ENCODE data around the gene SLC11A2. TPM values are rescaled to one million over a fixed set of nuclear protein-coding genes. Genes with fewer than 3 reads are reported as not detected.

Gene SLC11A2
- total and polyA plus RNA-seq, 2 donors (not counting 1 experiment from before 2014, with no cell fraction given), result 19.7 to 42.0 TPM

GRCh38 chr12:51062631-51063397, 36.6 kb upstream of the SLC11A2 start:
- no peak overlapping the region for H3K4me3 Mint-ChIP-seq
- peaks cover 0 to 79% of the 10 kb centered on the region in 2 experiments for H3K36me3 ChIP-seq (replicated peaks in 1 of 2; ENCODE audit: control extremely low read depth in 1 of 2, control insufficient read depth in 1 of 2, extremely low read depth in 1 of 2, insufficient read depth in 2 of 2, low read length in 1 of 2)
- intact Hi-C loops (cut with micrococcal nuclease), result no loop called here
- ATAC-seq (ENCODE audit: low read depth), result no peak
- H3K27me3 Mint-ChIP-seq, result no peaks in the 10 kb centered on the region
- H3K4me3 ChIP-seq (ENCODE audit: control extremely low read depth in 1 of 5, extremely low read depth in 1 of 5, insufficient read depth in 1 of 5, low read depth in 2 of 5, low read length in 4 of 5), result no peak overlapping the region
- H3K27ac ChIP-seq (ENCODE audit: low read length in 2 of 2), result no peak overlapping the region
- H3K27ac Mint-ChIP-seq, result no peak overlapping the region
- no peaks in the 10 kb centered on the region for H3K9me3 ChIP-seq (ENCODE audit: control extremely low read depth in 1 of 3, control insufficient read depth in 2 of 3, insufficient read depth in 1 of 3, low read length in 2 of 3)
- no peak overlapping the region for H2AFZ ChIP-seq (ENCODE audit: insufficient read depth, low read depth, low read length, poor library complexity, severe bottlenecking)
- H3K9me3 Mint-ChIP-seq (ENCODE audit: insufficient read depth), result no peaks in the 10 kb centered on the region
- no peaks in the 10 kb centered on the region for H3K79me2 ChIP-seq (ENCODE audit: control insufficient read depth, insufficient read depth, low read length)
- TF ChIP-seq, protein P1, sequence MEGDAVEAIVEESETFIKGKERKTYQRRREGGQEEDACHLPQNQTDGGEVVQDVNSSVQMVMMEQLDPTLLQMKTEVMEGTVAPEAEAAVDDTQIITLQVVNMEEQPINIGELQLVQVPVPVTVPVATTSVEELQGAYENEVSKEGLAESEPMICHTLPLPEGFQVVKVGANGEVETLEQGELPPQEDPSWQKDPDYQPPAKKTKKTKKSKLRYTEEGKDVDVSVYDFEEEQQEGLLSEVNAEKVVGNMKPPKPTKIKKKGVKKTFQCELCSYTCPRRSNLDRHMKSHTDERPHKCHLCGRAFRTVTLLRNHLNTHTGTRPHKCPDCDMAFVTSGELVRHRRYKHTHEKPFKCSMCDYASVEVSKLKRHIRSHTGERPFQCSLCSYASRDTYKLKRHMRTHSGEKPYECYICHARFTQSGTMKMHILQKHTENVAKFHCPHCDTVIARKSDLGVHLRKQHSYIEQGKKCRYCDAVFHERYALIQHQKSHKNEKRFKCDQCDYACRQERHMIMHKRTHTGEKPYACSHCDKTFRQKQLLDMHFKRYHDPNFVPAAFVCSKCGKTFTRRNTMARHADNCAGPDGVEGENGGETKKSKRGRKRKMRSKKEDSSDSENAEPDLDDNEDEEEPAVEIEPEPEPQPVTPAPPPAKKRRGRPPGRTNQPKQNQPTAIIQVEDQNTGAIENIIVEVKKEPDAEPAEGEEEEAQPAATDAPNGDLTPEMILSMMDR (IDR thresholded peaks at IDR 0.05), result no peak
- no peak for TF ChIP-seq EZH2 (IDR thresholded peaks at IDR 0.05; ENCODE audit: borderline replicate concordance, insufficient read depth, low read depth, low read length, poor library complexity, severe bottlenecking)
- CTCF ChIA-PET, result no interaction called here
- H3K9ac ChIP-seq (ENCODE audit: low read length), result no peak overlapping the region
- H3K4me1 Mint-ChIP-seq, result no peaks in the 10 kb centered on the region
- POLR2A ChIA-PET, result no interaction called here
- H3K4me1 ChIP-seq (ENCODE audit: control insufficient read depth in 2 of 2, insufficient read depth in 2 of 2, low read length in 2 of 2), result no peaks in the 10 kb centered on the region
- H3K4me2 ChIP-seq (replicated peaks; ENCODE audit: low read depth, low read length, poor library complexity, severe bottlenecking), result no peak overlapping the region
- WGBS (ENCODE audit: insufficient coverage), result 100% methylated on average over 2 of the region's 9 CpGs
- H3K27me3 ChIP-seq (replicated peaks in 1 of 4; ENCODE audit: control extremely low read depth in 1 of 4, control insufficient read depth in 3 of 4, insufficient read depth in 4 of 4, low read length in 3 of 4), result no peaks in the 10 kb centered on the region
- H4K20me1 ChIP-seq (ENCODE audit: control insufficient read depth, insufficient read depth, low read length, poor library complexity, severe bottlenecking), result no peaks in the 10 kb centered on the region
- no peak for DNase-seq

DNA sequence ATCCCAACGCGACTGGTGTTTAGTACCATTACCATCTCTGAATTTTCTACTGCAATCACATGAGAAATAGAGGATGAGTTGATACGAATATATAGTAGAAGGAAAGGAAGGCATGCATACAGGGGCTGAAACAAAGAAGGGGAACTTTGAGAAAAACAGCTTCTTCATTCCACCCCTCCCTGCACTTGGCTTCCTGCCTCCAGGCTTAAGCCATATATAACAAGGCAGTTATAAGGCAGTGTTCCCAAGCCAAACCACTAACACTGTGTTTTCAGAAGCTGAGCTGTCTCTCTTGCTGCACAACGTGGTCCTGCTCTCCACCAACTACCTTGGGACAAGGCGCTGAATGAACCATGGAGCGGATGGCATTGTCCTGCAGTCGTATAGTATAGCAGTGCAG, 32.9 kb upstream of the SLC11A2 start:
- intact Hi-C loops (cut with micrococcal nuclease), result no loop called here
- H3K27ac Mint-ChIP-seq, result no peak overlapping the region

More for the DNA sequence above, 32.9 kb upstream of the SLC11A2 start:
- no CpG with 5 or more reads among the region's 7 CpGs for WGBS (ENCODE audit: insufficient coverage)
- no peaks in the 10 kb centered on the region for H3K9me3 Mint-ChIP-seq (ENCODE audit: insufficient read depth)
- no peak overlapping the region for H3K4me2 ChIP-seq (replicated peaks; ENCODE audit: low read depth, low read length, poor library complexity, severe bottlenecking)
- TF ChIP-seq, protein P1 (IDR thresholded peaks at IDR 0.05), result no peak
- no peak for TF ChIP-seq EZH2 (IDR thresholded peaks at IDR 0.05; ENCODE audit: borderline replicate concordance, insufficient read depth, low read depth, low read length, poor library complexity, severe bottlenecking)
- no peak overlapping the region for H3K9ac ChIP-seq (ENCODE audit: low read length)
- H3K27me3 ChIP-seq (replicated peaks in 1 of 4; ENCODE audit: control extremely low read depth in 1 of 4, control insufficient read depth in 3 of 4, insufficient read depth in 4 of 4, low read length in 3 of 4), result no peaks in the 10 kb centered on the region
- no peak overlapping the region for H3K4me3 ChIP-seq (ENCODE audit: control extremely low read depth in 1 of 5, extremely low read depth in 1 of 5, insufficient read depth in 1 of 5, low read depth in 2 of 5, low read length in 4 of 5)
- H3K36me3 ChIP-seq (replicated peaks in 1 of 2; ENCODE audit: control extremely low read depth in 1 of 2, control insufficient read depth in 1 of 2, extremely low read depth in 1 of 2, insufficient read depth in 2 of 2, low read length in 1 of 2), result peaks cover 0 to 72% of the 10 kb centered on the region in 2 experiments
- no peaks in the 10 kb centered on the region for H3K4me1 Mint-ChIP-seq
- no peaks in the 10 kb centered on the region for H3K79me2 ChIP-seq (ENCODE audit: control insufficient read depth, insufficient read depth, low read length)
- no peaks in the 10 kb centered on the region for H3K9me3 ChIP-seq (ENCODE audit: control extremely low read depth in 1 of 3, control insufficient read depth in 2 of 3, insufficient read depth in 1 of 3, low read length in 2 of 3)
- H4K20me1 ChIP-seq (ENCODE audit: control insufficient read depth, insufficient read depth, low read length, poor library complexity, severe bottlenecking), result no peaks in the 10 kb centered on the region
- H3K4me1 ChIP-seq (ENCODE audit: control insufficient read depth in 2 of 2, insufficient read depth in 2 of 2, low read length in 2 of 2), result no peaks in the 10 kb centered on the region
- ATAC-seq (ENCODE audit: low read depth) (no peak), DNase-seq (no peak)
- ChIA-PET CTCF (no interaction called here), POLR2A (no interaction called here)
- no peak overlapping the region for H3K27ac ChIP-seq (ENCODE audit: low read length in 2 of 2)
- no peaks in the 10 kb centered on the region for H3K27me3 Mint-ChIP-seq
- no peak overlapping the region for H2AFZ ChIP-seq (ENCODE audit: insufficient read depth, low read depth, low read length, poor library complexity, severe bottlenecking)
- no peak overlapping the region for H3K4me3 Mint-ChIP-seq
